ENCODE results near the gene PSME2. TPM values are rescaled to one million over a fixed set of nuclear protein-coding genes. Genes with fewer than 3 reads are reported as not detected.

Gene PSME2
- total and polyA plus RNA-seq, 7 donors, result 26.2 to 485 (median 43.5) TPM

DNA sequence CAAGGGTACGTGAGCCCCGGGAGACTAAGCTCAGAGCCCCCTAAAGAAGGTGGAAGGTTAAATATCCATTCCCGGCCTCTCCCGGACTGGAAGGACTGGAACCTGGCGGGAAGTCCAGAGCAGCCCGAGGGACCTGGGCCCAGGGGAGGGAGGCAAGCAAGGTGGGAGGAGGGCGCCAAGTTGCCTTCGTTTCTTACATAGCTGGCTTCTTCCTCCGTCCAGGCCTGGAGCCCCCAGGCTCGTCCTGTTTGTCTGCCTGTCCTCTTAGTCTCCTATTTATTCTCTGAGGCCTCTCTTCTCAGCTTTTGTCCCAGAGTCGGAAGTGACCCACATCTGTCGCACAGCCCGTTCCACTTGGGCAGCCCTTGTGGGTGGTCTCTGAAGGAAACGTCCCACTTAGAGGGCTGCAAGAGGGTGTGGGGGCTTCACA, 51.6 kb downstream of the PSME2 start:
- 1 to 5% methylated on average over 14 of the region's 14 CpGs for WGBS, 2 donors

GRCh38 chr14:24093901-24094840, 52.2 kb downstream of the PSME2 start, which contains the start of gene PCK2:
Gene PCK2 (plus strand): TSS chr14:24094311. CDS start chr14:24094406, 95 bp downstream.
- H3K27ac ChIP-seq, result peak within 1 kb of the TSS; percentile 88 to 99 (median 89)
- H3K27me3 ChIP-seq, result no peaks in the 10 kb centered on the region
- H3K9me3 ChIP-seq, result no peaks in the 10 kb centered on the region
- H3K36me3 ChIP-seq, result peaks cover 0 to 4% (median 0%) of the 10 kb centered on the region in 4 donors
- DNase-seq, result peak; percentile 98
- H3K4me1 ChIP-seq, result peaks cover 0 to 19% (median 9%) of the 10 kb centered on the region in 4 donors
- 0 to 1% methylated on average over 68 of the region's 68 CpGs for WGBS, 2 donors
- intact Hi-C loops (cut with DNase I), result loop anchor here (1.0 to 10.0 kb wide), 4 partner anchors 13 to 459 kb away; partner anchors contain the start of genes CARMIL3, DHRS2 and DHRS4L2
- TF ChIP-seq, protein P1, sequence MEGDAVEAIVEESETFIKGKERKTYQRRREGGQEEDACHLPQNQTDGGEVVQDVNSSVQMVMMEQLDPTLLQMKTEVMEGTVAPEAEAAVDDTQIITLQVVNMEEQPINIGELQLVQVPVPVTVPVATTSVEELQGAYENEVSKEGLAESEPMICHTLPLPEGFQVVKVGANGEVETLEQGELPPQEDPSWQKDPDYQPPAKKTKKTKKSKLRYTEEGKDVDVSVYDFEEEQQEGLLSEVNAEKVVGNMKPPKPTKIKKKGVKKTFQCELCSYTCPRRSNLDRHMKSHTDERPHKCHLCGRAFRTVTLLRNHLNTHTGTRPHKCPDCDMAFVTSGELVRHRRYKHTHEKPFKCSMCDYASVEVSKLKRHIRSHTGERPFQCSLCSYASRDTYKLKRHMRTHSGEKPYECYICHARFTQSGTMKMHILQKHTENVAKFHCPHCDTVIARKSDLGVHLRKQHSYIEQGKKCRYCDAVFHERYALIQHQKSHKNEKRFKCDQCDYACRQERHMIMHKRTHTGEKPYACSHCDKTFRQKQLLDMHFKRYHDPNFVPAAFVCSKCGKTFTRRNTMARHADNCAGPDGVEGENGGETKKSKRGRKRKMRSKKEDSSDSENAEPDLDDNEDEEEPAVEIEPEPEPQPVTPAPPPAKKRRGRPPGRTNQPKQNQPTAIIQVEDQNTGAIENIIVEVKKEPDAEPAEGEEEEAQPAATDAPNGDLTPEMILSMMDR (IDR thresholded peaks at IDR 0.05), result peak in 2 of 4 experiments; percentile 15 to 16
- TF ChIP-seq EP300 (IDR thresholded peaks at IDR 0.05) (no peak), POLR2A (IDR thresholded peaks at IDR 0.05) (peak in 1 of 2 donors; percentile 81), POLR2AphosphoS5 (IDR thresholded peaks at IDR 0.05) (peak; percentile 17 to 67 (median 60))
- H3K4me3 ChIP-seq, result peak within 1 kb of the TSS; percentile 77 to 95 (median 86)

More for the DNA sequence above, 51.6 kb downstream of the PSME2 start:
- intact Hi-C loops (cut with DNase I), result loop anchor here (1.0 to 10.0 kb wide), 3 partner anchors 12 to 460 kb away; partner anchors contain the start of genes DHRS2 and DHRS4L2
- Histone ChIP-seq H3K9me3 (no peaks in the 10 kb centered on the region), H3K4me1 (peaks cover 0 to 19% (median 9%) of the 10 kb centered on the region in 4 donors), H3K27me3 (no peaks in the 10 kb centered on the region), H3K4me3 (peak overlapping the region; percentile 77 to 95 (median 86)), H3K36me3 (peaks cover 0 to 9% (median 0%) of the 10 kb centered on the region in 4 donors), H3K27ac (peak overlapping the region; percentile 88 to 99 (median 89))
- DNase-seq, result no peak
- TF ChIP-seq POLR2A (IDR thresholded peaks at IDR 0.05) (no peak), EP300 (IDR thresholded peaks at IDR 0.05) (no peak), POLR2AphosphoS5 (IDR thresholded peaks at IDR 0.05) (no peak)
- TF ChIP-seq, protein P1 (IDR thresholded peaks at IDR 0.05), result no peak

Small RNA genes lying within 50 kb of the gene (small RNA-seq; reads per million reads assigned to genes)
- 0 reads per million in 3 donors for gene AL136295.4
- 0 reads per million in 3 donors for gene IPO4
- gene IRF9, result 0 reads per million in 3 donors
- 0.36 to 1.3 (median 0.51) reads per million in 3 donors for gene RNA5SP383

Other genes starting within 250 kb of the PSME2 start
Only the 30 nearest of the 31 such genes appear.
- 10 to 100 TPM; 23.8 to 52.4 (median 37.8) TPM for gene DHRS4, start 192.8 kb downstream of the PSME2 start, total RNA-seq
- gene DHRS4, start 192.8 kb downstream of the PSME2 start, polyA plus RNA-seq, result 10 to 100 TPM; 71.1 to 87.1 (median 74.0) TPM
- 10 to 100 TPM in 3 of 4 donors, 1 to 10 TPM in 1; 8.0 to 20.0 (median 17.6) TPM for gene DHRS4L2, start 157.7 kb downstream of the PSME2 start, total RNA-seq
- 10 to 100 TPM; 57.1 to 62.7 (median 57.6) TPM for gene DHRS4L2, start 157.7 kb downstream of the PSME2 start, polyA plus RNA-seq
- gene CARMIL3, start 94.6 kb downstream of the PSME2 start, total RNA-seq, result 1 to 10 TPM in 2 of 4 donors, under 1 TPM in 2; 0.14 to 3.3 (median 0.62) TPM
- gene CARMIL3, start 94.6 kb downstream of the PSME2 start, polyA plus RNA-seq, result 1 to 10 TPM in 1 of 3 donors, under 1 TPM in 2; under 0.01 to 1.7 (median 0.23) TPM
- gene CPNE6, start 75.0 kb downstream of the PSME2 start, total RNA-seq, result 1 to 10 TPM in 3 of 4 donors, not detected in 1; 1.8 to 3.3 (median 2.9) TPM
- under 1 TPM in 1 of 3 donors, not detected in 2; 0.42 TPM for gene CPNE6, start 75.0 kb downstream of the PSME2 start, polyA plus RNA-seq
- gene PCK2, start 52.3 kb downstream of the PSME2 start, total RNA-seq, result 10 to 100 TPM in 2 of 4 donors, 1 to 10 TPM in 2; 7.1 to 12.2 (median 9.2) TPM
- 100 to 1,000 TPM in 1 of 3 donors, 10 to 100 TPM in 2; 66.1 to 109 (median 99.5) TPM for gene PCK2, start 52.3 kb downstream of the PSME2 start, polyA plus RNA-seq
- gene DCAF11, start 31.8 kb downstream of the PSME2 start, total RNA-seq, result 10 to 100 TPM; 37.7 to 82.9 (median 54.8) TPM
- gene DCAF11, start 31.8 kb downstream of the PSME2 start, polyA plus RNA-seq, result 10 to 100 TPM; 70.9 to 79.8 (median 75.1) TPM
- 1 to 10 TPM in 2 of 4 donors, under 1 TPM in 2; 0.71 to 2.2 (median 1.4) TPM for gene NRL, start 31.7 kb downstream of the PSME2 start, total RNA-seq
- gene NRL, start 31.7 kb downstream of the PSME2 start, polyA plus RNA-seq, result 1 to 10 TPM; 1.2 to 2.9 (median 1.8) TPM
- under 1 TPM in 1 of 4 donors, not detected in 3; 0.33 TPM for gene FITM1, start 16.0 kb downstream of the PSME2 start, total RNA-seq
- gene FITM1, start 16.0 kb downstream of the PSME2 start, polyA plus RNA-seq, result 1 to 10 TPM in 1 of 3 donors, not detected in 2; 1.8 TPM
- 100 to 1,000 TPM; 129 to 186 (median 152) TPM for gene PSME1, start 10.4 kb downstream of the PSME2 start, total RNA-seq
- gene PSME1, start 10.4 kb downstream of the PSME2 start, polyA plus RNA-seq, result 100 to 1,000 TPM; 309 to 438 (median 416) TPM
- gene EMC9, start 5.0 kb downstream of the PSME2 start, total RNA-seq, result 10 to 100 TPM in 3 of 4 donors, 1 to 10 TPM in 1; 5.0 to 20.9 (median 12.9) TPM
- 10 to 100 TPM; 20.6 to 37.2 (median 30.8) TPM for gene EMC9, start 5.0 kb downstream of the PSME2 start, polyA plus RNA-seq
- gene RNF31, start 888 bp upstream of the PSME2 start, total RNA-seq, result 10 to 100 TPM; 20.2 to 38.4 (median 29.7) TPM
- 10 to 100 TPM; 13.6 to 57.8 (median 37.8) TPM for gene RNF31, start 888 bp upstream of the PSME2 start, polyA plus RNA-seq
- 100 to 1,000 TPM in 1 of 4 donors, 10 to 100 TPM in 3; 54.6 to 103 (median 56.1) TPM for gene IRF9, start 14.7 kb upstream of the PSME2 start, total RNA-seq
- gene IRF9, start 14.7 kb upstream of the PSME2 start, polyA plus RNA-seq, result 100 to 1,000 TPM in 1 of 3 donors, 10 to 100 TPM in 2; 46.2 to 115 (median 51.8) TPM
- 10 to 100 TPM in 2 of 4 donors, 1 to 10 TPM in 2; 4.6 to 24.1 (median 8.3) TPM for gene REC8, start 25.5 kb upstream of the PSME2 start, total RNA-seq
- gene REC8, start 25.5 kb upstream of the PSME2 start, polyA plus RNA-seq, result 10 to 100 TPM in 1 of 3 donors, 1 to 10 TPM in 2; 1.8 to 21.7 (median 2.5) TPM
- gene IPO4, start 42.2 kb upstream of the PSME2 start, total RNA-seq, result 10 to 100 TPM; 11.0 to 37.1 (median 13.2) TPM
- 10 to 100 TPM in 1 of 3 donors, 1 to 10 TPM in 2; 3.0 to 24.4 (median 5.4) TPM for gene IPO4, start 42.2 kb upstream of the PSME2 start, polyA plus RNA-seq
- 10 to 100 TPM; 29.6 to 36.9 (median 34.7) TPM for gene TM9SF1, start 48.8 kb upstream of the PSME2 start, total RNA-seq
- 10 to 100 TPM in 2 of 3 donors, 1 to 10 TPM in 1; 7.9 to 37.2 (median 10.8) TPM for gene TM9SF1, start 48.8 kb upstream of the PSME2 start, polyA plus RNA-seq
- under 1 TPM in 1 of 4 donors, not detected in 3; 0.66 TPM for gene TSSK4, start 59.1 kb upstream of the PSME2 start, total RNA-seq
- under 1 TPM in 1 of 3 donors, not detected in 2; 0.22 TPM for gene TSSK4, start 59.1 kb upstream of the PSME2 start, polyA plus RNA-seq
- 100 to 1,000 TPM in 2 of 4 donors, 10 to 100 TPM in 2; 65.6 to 149 (median 102) TPM for gene CHMP4A, start 66.9 kb upstream of the PSME2 start, total RNA-seq
- gene CHMP4A, start 66.9 kb upstream of the PSME2 start, polyA plus RNA-seq, result 100 to 1,000 TPM in 2 of 3 donors, 10 to 100 TPM in 1; 81.6 to 116 (median 109) TPM
- 10 to 100 TPM; 22.4 to 31.7 (median 26.5) TPM for gene MDP1, start 69.5 kb upstream of the PSME2 start, total RNA-seq
- gene MDP1, start 69.5 kb upstream of the PSME2 start, polyA plus RNA-seq, result 10 to 100 TPM; 15.1 to 34.2 (median 28.8) TPM
- 100 to 1,000 TPM; 104 to 217 (median 189) TPM for gene NEDD8, start 85.8 kb upstream of the PSME2 start, total RNA-seq
- gene NEDD8, start 85.8 kb upstream of the PSME2 start, polyA plus RNA-seq, result 100 to 1,000 TPM; 204 to 243 (median 221) TPM
- 10 to 100 TPM; 44.3 to 63.9 (median 48.3) TPM for gene GMPR2, start 86.3 kb upstream of the PSME2 start, total RNA-seq
- 10 to 100 TPM; 56.5 to 97.1 (median 58.9) TPM for gene GMPR2, start 86.3 kb upstream of the PSME2 start, polyA plus RNA-seq
- gene TINF2, start 96.0 kb upstream of the PSME2 start, total RNA-seq, result 10 to 100 TPM; 36.6 to 55.3 (median 50.1) TPM
- gene TINF2, start 96.0 kb upstream of the PSME2 start, polyA plus RNA-seq, result 10 to 100 TPM; 41.4 to 54.1 (median 43.5) TPM
- gene TGM1, start 116.6 kb upstream of the PSME2 start, total RNA-seq, result 1 to 10 TPM in 2 of 4 donors, under 1 TPM in 1, not detected in 1; 0.33 to 1.1 (median 1.1) TPM
- 1 to 10 TPM in 1 of 3 donors, under 1 TPM in 2; 0.60 to 2.7 (median 0.69) TPM for gene TGM1, start 116.6 kb upstream of the PSME2 start, polyA plus RNA-seq
- 10 to 100 TPM; 14.0 to 25.2 (median 20.0) TPM for gene RABGGTA, start 125.0 kb upstream of the PSME2 start, total RNA-seq
- gene RABGGTA, start 125.0 kb upstream of the PSME2 start, polyA plus RNA-seq, result 10 to 100 TPM; 27.3 to 32.4 (median 31.9) TPM
- 10 to 100 TPM; 13.9 to 34.6 (median 29.3) TPM for gene DHRS1, start 153.2 kb upstream of the PSME2 start, total RNA-seq
- 10 to 100 TPM; 39.6 to 56.6 (median 40.8) TPM for gene DHRS1, start 153.2 kb upstream of the PSME2 start, polyA plus RNA-seq
- gene NOP9, start 153.2 kb upstream of the PSME2 start, total RNA-seq, result 10 to 100 TPM; 12.8 to 16.8 (median 14.9) TPM
- 10 to 100 TPM in 2 of 3 donors, 1 to 10 TPM in 1; 7.8 to 29.0 (median 11.3) TPM for gene NOP9, start 153.2 kb upstream of the PSME2 start, polyA plus RNA-seq
- gene CIDEB, start 161.4 kb upstream of the PSME2 start, total RNA-seq, result 1 to 10 TPM; 4.7 to 9.5 (median 8.0) TPM
- 1 to 10 TPM; 7.2 to 8.6 (median 7.2) TPM for gene CIDEB, start 161.4 kb upstream of the PSME2 start, polyA plus RNA-seq
- gene LTB4R2, start 163.5 kb upstream of the PSME2 start, total RNA-seq, result 1 to 10 TPM; 2.5 to 5.5 (median 4.3) TPM
- 1 to 10 TPM in 1 of 3 donors, under 1 TPM in 1, not detected in 1; under 0.01 to 3.9 TPM for gene LTB4R2, start 163.5 kb upstream of the PSME2 start, polyA plus RNA-seq
- gene LTB4R, start 164.9 kb upstream of the PSME2 start, total RNA-seq, result 1 to 10 TPM; 2.1 to 4.2 (median 2.9) TPM
- 1 to 10 TPM in 2 of 3 donors, under 1 TPM in 1; 0.60 to 9.8 (median 2.1) TPM for gene LTB4R, start 164.9 kb upstream of the PSME2 start, polyA plus RNA-seq
- gene ADCY4, start 188.5 kb upstream of the PSME2 start, total RNA-seq, result 10 to 100 TPM in 3 of 4 donors, 1 to 10 TPM in 1; 8.1 to 36.0 (median 17.7) TPM
- 10 to 100 TPM in 1 of 3 donors, 1 to 10 TPM in 2; 1.4 to 16.5 (median 2.4) TPM for gene ADCY4, start 188.5 kb upstream of the PSME2 start, polyA plus RNA-seq
- 10 to 100 TPM in 1 of 4 donors, 1 to 10 TPM in 3; 2.6 to 12.5 (median 3.7) TPM for gene RIPK3, start 193.4 kb upstream of the PSME2 start, total RNA-seq
- 10 to 100 TPM; 28.8 to 66.4 (median 43.5) TPM for gene RIPK3, start 193.4 kb upstream of the PSME2 start, polyA plus RNA-seq